ENCODE data around the gene SLC30A2. TPM values are rescaled to one million over a fixed set of nuclear protein-coding genes. Genes with fewer than 3 reads are reported as not detected.

The SLC30A2 gene
- total RNA-seq, 1 donor from 2014 or later: not detected

DNA sequence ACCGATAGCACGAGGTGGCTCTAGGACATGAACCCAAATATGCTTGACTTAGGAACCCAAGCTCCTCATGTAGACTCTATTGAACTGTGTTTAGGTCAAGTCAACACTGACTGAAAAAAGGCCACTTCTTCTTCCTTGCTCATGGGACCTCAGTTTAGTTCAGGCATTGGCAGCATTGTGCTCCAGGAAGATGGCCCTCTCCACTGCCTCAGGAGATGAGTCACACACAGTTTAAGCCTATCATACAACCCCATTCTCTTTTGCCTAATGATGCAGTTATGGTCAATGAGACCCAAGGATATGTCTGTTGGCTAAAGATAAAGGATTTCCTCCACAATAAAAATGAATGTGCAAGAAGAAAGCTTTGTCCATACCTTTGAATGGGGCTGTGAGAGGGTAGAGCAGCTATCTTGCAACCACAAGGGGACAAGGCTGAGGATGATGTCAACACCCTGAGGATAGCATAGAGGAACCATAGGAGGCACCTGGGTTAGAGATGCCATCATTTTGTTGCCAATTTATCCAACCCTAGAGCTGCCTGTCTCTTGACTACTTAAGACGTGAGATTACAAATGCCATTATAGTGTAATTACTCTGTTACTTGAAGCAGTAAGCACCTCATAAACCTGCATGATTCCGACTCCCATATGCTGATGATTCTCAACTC lies 24.5 kb upstream of the SLC30A2 start:
- Mint-ChIP-seq H3K4me3 (ENCODE audit: unreplicated experiment) (no peak overlapping the region), H3K27me3 (ENCODE audit: unreplicated experiment) (peaks cover 32% of the 10 kb centered on the region), H3K27ac (ENCODE audit: unreplicated experiment) (no peak overlapping the region), H3K9me3 (ENCODE audit: unreplicated experiment) (no peaks in the 10 kb centered on the region), H3K36me3 (ENCODE audit: unreplicated experiment) (no peaks in the 10 kb centered on the region), H3K4me1 (ENCODE audit: unreplicated experiment) (no peaks in the 10 kb centered on the region)
- DNase-seq (ENCODE audit: extremely low spot score, unreplicated experiment): no peak
- TF ChIP-seq, protein P1, sequence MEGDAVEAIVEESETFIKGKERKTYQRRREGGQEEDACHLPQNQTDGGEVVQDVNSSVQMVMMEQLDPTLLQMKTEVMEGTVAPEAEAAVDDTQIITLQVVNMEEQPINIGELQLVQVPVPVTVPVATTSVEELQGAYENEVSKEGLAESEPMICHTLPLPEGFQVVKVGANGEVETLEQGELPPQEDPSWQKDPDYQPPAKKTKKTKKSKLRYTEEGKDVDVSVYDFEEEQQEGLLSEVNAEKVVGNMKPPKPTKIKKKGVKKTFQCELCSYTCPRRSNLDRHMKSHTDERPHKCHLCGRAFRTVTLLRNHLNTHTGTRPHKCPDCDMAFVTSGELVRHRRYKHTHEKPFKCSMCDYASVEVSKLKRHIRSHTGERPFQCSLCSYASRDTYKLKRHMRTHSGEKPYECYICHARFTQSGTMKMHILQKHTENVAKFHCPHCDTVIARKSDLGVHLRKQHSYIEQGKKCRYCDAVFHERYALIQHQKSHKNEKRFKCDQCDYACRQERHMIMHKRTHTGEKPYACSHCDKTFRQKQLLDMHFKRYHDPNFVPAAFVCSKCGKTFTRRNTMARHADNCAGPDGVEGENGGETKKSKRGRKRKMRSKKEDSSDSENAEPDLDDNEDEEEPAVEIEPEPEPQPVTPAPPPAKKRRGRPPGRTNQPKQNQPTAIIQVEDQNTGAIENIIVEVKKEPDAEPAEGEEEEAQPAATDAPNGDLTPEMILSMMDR (IDR thresholded peaks at IDR 0.05): no peak

DNA sequence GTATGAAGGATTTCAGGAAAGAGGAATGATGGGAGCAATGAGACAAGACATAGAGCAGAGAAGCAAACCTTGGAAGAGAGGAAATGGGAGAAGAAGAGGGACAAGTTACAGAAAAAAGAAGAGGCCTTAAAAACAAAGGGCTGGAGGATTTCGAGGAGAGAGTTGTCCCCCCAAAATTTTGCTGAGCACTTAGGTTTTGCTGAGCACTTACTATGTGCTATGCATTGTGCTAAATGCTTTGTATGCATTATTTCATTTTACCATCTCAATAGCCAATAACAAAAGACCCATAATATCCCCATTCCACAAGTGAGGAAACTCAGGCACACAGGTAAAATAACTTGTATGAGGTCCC lies 24.0 kb upstream of the SLC30A2 start:
- Mint-ChIP-seq H3K4me1 (ENCODE audit: unreplicated experiment) (no peaks in the 10 kb centered on the region), H3K27ac (ENCODE audit: unreplicated experiment) (no peak overlapping the region), H3K36me3 (ENCODE audit: unreplicated experiment) (no peaks in the 10 kb centered on the region), H3K4me3 (ENCODE audit: unreplicated experiment) (no peak overlapping the region), H3K9me3 (ENCODE audit: unreplicated experiment) (no peaks in the 10 kb centered on the region), H3K27me3 (ENCODE audit: unreplicated experiment) (peaks cover 32% of the 10 kb centered on the region)
- TF ChIP-seq, protein P1 (IDR thresholded peaks at IDR 0.05): no peak
- no peak for DNase-seq (ENCODE audit: extremely low spot score, unreplicated experiment)

- no peak within 1 kb of the TSS for H3K27ac Mint-ChIP-seq (ENCODE audit: unreplicated experiment)
- TF ChIP-seq, protein P1 (IDR thresholded peaks at IDR 0.05): no peak
- H3K4me1 Mint-ChIP-seq (ENCODE audit: unreplicated experiment): no peaks in the 10 kb centered on the region
- no peak within 1 kb of the TSS for H3K4me3 Mint-ChIP-seq (ENCODE audit: unreplicated experiment)
- H3K27me3 Mint-ChIP-seq (ENCODE audit: unreplicated experiment): peaks cover 23% of the 10 kb centered on the region
- H3K9me3 Mint-ChIP-seq (ENCODE audit: unreplicated experiment): no peaks in the 10 kb centered on the region
- DNase-seq (ENCODE audit: extremely low spot score, unreplicated experiment): no peak
- H3K36me3 Mint-ChIP-seq (ENCODE audit: unreplicated experiment): no peaks in the 10 kb centered on the region
These were observed 21.6 kb upstream of the SLC30A2 start, which contains the start of gene TRIM63 for GRCh38 chr1:26067432-26067911. TSS of gene TRIM63 (minus strand) at chr1:26067630. CDS start at chr1:26067494, 136 bp downstream.

- no peak overlapping the region for H3K4me3 Mint-ChIP-seq (ENCODE audit: unreplicated experiment)
- H3K27me3 Mint-ChIP-seq (ENCODE audit: unreplicated experiment): peaks cover 19% of the 10 kb centered on the region
- DNase-seq (ENCODE audit: extremely low spot score, unreplicated experiment): no peak
These were observed 20.9 kb upstream of the SLC30A2 start for GRCh38 chr1:26066857-26067256.

DNA sequence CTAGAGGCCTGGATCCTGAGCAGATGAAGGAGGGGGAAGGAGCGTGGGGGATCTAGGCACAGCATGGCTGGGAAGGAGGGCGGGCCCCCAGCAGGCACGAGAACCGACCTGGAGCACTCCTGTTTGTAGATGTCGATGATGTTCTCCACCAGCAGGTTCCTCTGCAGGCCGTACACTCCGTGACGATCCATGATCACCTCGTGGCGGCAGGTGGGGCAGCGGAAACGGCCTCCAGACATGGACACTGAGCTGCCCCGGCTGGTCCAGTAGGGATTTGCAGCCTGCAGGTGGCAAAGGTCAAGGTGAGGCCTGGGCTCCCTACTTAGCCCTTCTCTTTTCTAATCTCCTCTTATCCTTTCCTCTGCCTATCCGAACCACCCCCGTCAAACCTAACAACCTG lies 20.2 kb upstream of the SLC30A2 start:
- Mint-ChIP-seq H3K27me3 (ENCODE audit: unreplicated experiment) (peaks cover 17% of the 10 kb centered on the region), H3K4me3 (ENCODE audit: unreplicated experiment) (no peak overlapping the region), H3K4me1 (ENCODE audit: unreplicated experiment) (no peaks in the 10 kb centered on the region), H3K27ac (ENCODE audit: unreplicated experiment) (no peak overlapping the region), H3K9me3 (ENCODE audit: unreplicated experiment) (no peaks in the 10 kb centered on the region), H3K36me3 (ENCODE audit: unreplicated experiment) (no peaks in the 10 kb centered on the region)
- DNase-seq (ENCODE audit: extremely low spot score, unreplicated experiment): no peak
- TF ChIP-seq, protein P1 (IDR thresholded peaks at IDR 0.05): no peak

More at GRCh38 chr1:26066857-26067256, 20.9 kb upstream of the SLC30A2 start:
- H3K27ac Mint-ChIP-seq (ENCODE audit: unreplicated experiment): no peak overlapping the region
- H3K36me3 Mint-ChIP-seq (ENCODE audit: unreplicated experiment): no peaks in the 10 kb centered on the region
- H3K9me3 Mint-ChIP-seq (ENCODE audit: unreplicated experiment): no peaks in the 10 kb centered on the region
- TF ChIP-seq, protein P1 (IDR thresholded peaks at IDR 0.05): no peak
- no peaks in the 10 kb centered on the region for H3K4me1 Mint-ChIP-seq (ENCODE audit: unreplicated experiment)

Data from osteocyte (in vitro differentiated cells).